HepG2 (cell line): ENCODE measurements around the gene SKP2. TPM values are rescaled to one million over a fixed set of nuclear protein-coding genes. Genes with fewer than 3 reads are reported as not detected.

Experiments used
- ATAC-seq: fragments of 200-7000 bp; cut with Tn5 transposase; 3 replicates; pipeline ENCODE4 v1.9.1; 2020; ENCODE audit warnings: mild to moderate bottlenecking, moderate library complexity
- BruUV-seq: library from RNA; stranded (reverse); fragments of 400-500 nt; replicated peaks from 2 replicates; lab custom pipeline; 2021; lab: Mats Ljungman, UMichigan
- CTCF ChIA-PET: fragments of 300-600 bp; formaldehyde crosslinking; extraction: SDS; loops from one replicate; lab custom pipeline; 2021; ENCODE audit warnings: low total read pairs, inconsistent platforms, low intra/inter-chr PET ratio; lab: Yijun Ruan, JAX
- POLR2A ChIA-PET: fragments of 350-600 bp; sonication (Branson Sonifier 250); formaldehyde crosslinking; loops from one replicate; lab custom pipeline; 2020; ENCODE audit warnings: antibody characterized with exemption, inconsistent platforms; lab: Yijun Ruan, JAX
- DNase-seq: peaks from one replicate; pipeline ENCODE4 v3.0.0-alpha.2; 2015; ENCODE audit warnings: low spot score
- FAIRE-seq: peaks from 3 replicates; lab custom pipeline; 2011; peaks lifted over from hg19 to GRCh38; lab: Jason Lieb, UNC
- H2AFZ ChIP-seq: one replicate; pipeline ENCODE4 v1.6.1; 2011; ENCODE audit warnings: low read length, inconsistent platforms
- H3K27ac ChIP-seq: fragments of 300-600 bp; 3 replicates; pipeline ENCODE4 v1.8.0; 2011; ENCODE audit warnings: mixed run types, mild to moderate bottlenecking, mixed read lengths, low read length, inconsistent platforms; ENCODE audit not compliant: insufficient read depth; ENCODE audit errors: extremely low read length
- H3K27me3 ChIP-seq, 2 experiments: fragments of 200-600 bp in 1 of 2; 2 replicates in 1 of 2; 3 replicates in 1 of 2; pipeline versions ENCODE4 v1.6.0 to v1.8.0; 2011; ENCODE audit warnings: low read length in 2 of 2, mild to moderate bottlenecking in 2 of 2, moderate library complexity in 2 of 2, inconsistent platforms in 1 of 2; ENCODE audit not compliant: insufficient read depth in 2 of 2, control insufficient read depth in 1 of 2
- H3K36me3 ChIP-seq, 2 experiments: fragments of 200-600 bp in 1 of 2; replicated peaks in 1 of 2; 2 replicates in 1 of 2; 3 replicates in 1 of 2; pipeline versions ENCODE4 v1.5.1 to v1.8.0; 2011; ENCODE audit warnings: low read length in 2 of 2, inconsistent platforms in 1 of 2; ENCODE audit not compliant: insufficient read depth in 2 of 2, control insufficient read depth in 1 of 2
- H3K4me1 ChIP-seq: 2 replicates; pipeline ENCODE4 v1.5.1; 2012; ENCODE audit warnings: low read length, inconsistent platforms; ENCODE audit not compliant: insufficient read depth
- H3K4me2 ChIP-seq: 2 replicates; pipeline ENCODE4 v1.6.0; 2011; ENCODE audit warnings: low read depth, low read length, inconsistent platforms
- H3K4me3 ChIP-seq, 3 experiments: fragments of 200-600 bp in 1 of 3; sonication (generic), shearing (Covaris generic) in 1 of 3; replicated peaks in 1 of 3; 2 replicates each; pipeline ENCODE4 v1.5.1; 2011 to 2016; ENCODE audit warnings: low read length in 3 of 3, inconsistent platforms in 2 of 3, low read depth in 2 of 3, mild to moderate bottlenecking in 2 of 3, control low read depth in 1 of 3, mixed read lengths in 1 of 3; ENCODE audit not compliant: insufficient read depth in 1 of 3
- H3K79me2 ChIP-seq: one replicate; pipeline ENCODE4 v1.6.1; 2011; ENCODE audit warnings: low read length, inconsistent platforms; ENCODE audit not compliant: insufficient read depth
- H3K9ac ChIP-seq: 2 replicates; pipeline ENCODE4 v1.6.0; 2011; ENCODE audit warnings: mild to moderate bottlenecking, low read depth, low read length, inconsistent platforms; ENCODE audit not compliant: insufficient read depth
- H3K9me3 ChIP-seq: 2 replicates; pipeline ENCODE4 v1.5.1; 2012; ENCODE audit warnings: mild to moderate bottlenecking, low read length
- H4K20me1 ChIP-seq: 2 replicates; pipeline ENCODE4 v1.6.0; 2011; ENCODE audit warnings: inconsistent platforms, mild to moderate bottlenecking, low read length, moderate library complexity; ENCODE audit not compliant: insufficient read depth
- CEBPB ChIP-seq: IDR thresholded peaks from 2 replicates; pipeline ENCODE4 v1.6.1; 2011; ENCODE audit warnings: low read depth, low read length, improper control_type of control experiment, borderline replicate concordance
- FOXC1 ChIP-seq: sonication (generic); formaldehyde crosslinking; IDR thresholded peaks from 2 replicates; pipeline ENCODE4 v1.8.0; 2022; ENCODE audit warnings: mild to moderate bottlenecking, missing genetic modification reagents, borderline replicate concordance
- FOXK1 ChIP-seq: sonication (generic); formaldehyde crosslinking; IDR thresholded peaks from 2 replicates; pipeline ENCODE4 v1.4.0; 2020; ENCODE audit warnings: low read depth, missing genetic modification reagents, borderline replicate concordance
- GFI1 ChIP-seq: sonication (generic); formaldehyde crosslinking; IDR thresholded peaks from 2 replicates; pipeline ENCODE4 v1.5.0; 2020; ENCODE audit warnings: missing genetic modification reagents, mild to moderate bottlenecking, borderline replicate concordance
- HNRNPK ChIP-seq: fragments of 200-400 bp; formaldehyde crosslinking; IDR thresholded peaks from 2 replicates; pipeline ENCODE4 v1.6.1; 2018; ENCODE audit warnings: low read length, low read depth, moderate library complexity, mild to moderate bottlenecking; ENCODE audit not compliant: poor library complexity, severe bottlenecking
- KLF16 ChIP-seq, 2 experiments: sonication (generic) in 1 of 2; formaldehyde crosslinking in 1 of 2; IDR thresholded peaks; 2 replicates each; pipeline versions ENCODE4 v1.6.1 to v1.8.0; 2016 to 2023; ENCODE audit warnings: missing genetic modification reagents in 2 of 2, missing compliant biosample characterization in 1 of 2
- MEIS1 ChIP-seq: sonication (generic); formaldehyde crosslinking; IDR thresholded peaks from 2 replicates; pipeline ENCODE4 v1.9.0; 2021; ENCODE audit warnings: mild to moderate bottlenecking, missing genetic modification reagents, moderate library complexity, borderline replicate concordance
- NFE2L1 ChIP-seq: sonication (generic); formaldehyde crosslinking; IDR thresholded peaks from 2 replicates; pipeline ENCODE4 v1.4.0; 2020; ENCODE audit warnings: missing genetic modification reagents, mild to moderate bottlenecking, borderline replicate concordance
- NR2F1 ChIP-seq, 2 experiments: fragments of 450-650 bp in 1 of 2; formaldehyde crosslinking in 1 of 2; IDR thresholded peaks; 2 replicates each; pipeline versions ENCODE4 v1.5.0 to v1.6.1; 2016 to 2020; ENCODE audit warnings: mild to moderate bottlenecking in 1 of 2, missing compliant biosample characterization in 1 of 2, missing genetic modification reagents in 1 of 2, moderate library complexity in 1 of 2
- SRSF9 ChIP-seq: fragments of 200-400 bp; formaldehyde crosslinking; IDR thresholded peaks from 2 replicates; pipeline ENCODE4 v1.6.1; 2018; ENCODE audit warnings: borderline replicate concordance, mild to moderate bottlenecking, low read depth, low read length; ENCODE audit not compliant: insufficient read depth, poor library complexity, severe bottlenecking
- ZFY ChIP-seq: sonication (generic); formaldehyde crosslinking; IDR thresholded peaks from 2 replicates; pipeline ENCODE4 v1.4.0; 2020; ENCODE audit warnings: missing genetic modification reagents
- ZIK1 ChIP-seq: sonication (generic); formaldehyde crosslinking; IDR thresholded peaks from 2 replicates; pipeline ENCODE4 v1.5.0; 2020; ENCODE audit warnings: mild to moderate bottlenecking, low read depth, missing genetic modification reagents, borderline replicate concordance
- ZNF367 ChIP-seq: sonication (generic); formaldehyde crosslinking; IDR thresholded peaks from 2 replicates; pipeline ENCODE4 v1.4.0; 2020; ENCODE audit warnings: missing genetic modification reagents, borderline replicate concordance
- ZNF879 ChIP-seq: sonication (generic); formaldehyde crosslinking; IDR thresholded peaks from 2 replicates; pipeline ENCODE4 v1.8.1; 2023; ENCODE audit warnings: missing genetic modification reagents
- WGBS: methylation state at CpG from one replicate; pipeline ENCODE4 v1.1.6; 2017; ENCODE audit warnings: low lambda C conversion rate; 5-methylcytosine and 5-hydroxymethylcytosine counted together
- in situ Hi-C: cut with HindIII; loops from 2 replicates; pipeline ENCODE4 v1.10.0; 2017; ENCODE audit warnings: low pct_unique_long_range_greater_than_20kb; ENCODE audit not compliant: extremely low pct_ligation_motif_present
- intact Hi-C: fragments of 100-400 bp; cut with micrococcal nuclease; formaldehyde crosslinking; loops from one replicate; pipeline ENCODE4 v1.10.0; 2022; ENCODE audit not compliant: unreplicated experiment
- polyA plus RNA-seq, 8 experiments: library from polyadenylated mRNA; depleted of rRNA in 3 of 8; stranded (reverse) in 7 of 8; unstranded in 1 of 8; fragments of >200 nt; fragmentation: Illumina TruSeq in 4 of 8; extraction: Trizol in 4 of 8; gene quantifications; 2 replicates each; pipeline versions ENCODE4 v1.2.1 to v1.2.3, GENCODE V29; 2011 to 2016; ENCODE audit warnings: low read depth in 4 of 8, missing spikeins in 1 of 8, mixed read lengths in 1 of 8; ENCODE audit not compliant: insufficient read depth in 1 of 8
- total RNA-seq, 5 experiments: library from RNA; depleted of rRNA; stranded (reverse); fragments of >200 nt; fragmentation: Illumina TruSeq; extraction: Trizol; gene quantifications; 2 replicates each; pipeline ENCODE4 v1.2.3, GENCODE V29; 2016; ENCODE audit warnings: low read depth in 1 of 5
- TF ChIP-seq, protein P1 (sequence below): sonication (generic); formaldehyde crosslinking; IDR thresholded peaks from 2 replicates; pipeline ENCODE4 v1.9.0; 2021; ENCODE audit warnings: missing genetic modification reagents, mild to moderate bottlenecking, borderline replicate concordance
- TF ChIP-seq, protein P2 (sequence below), 2 experiments: IDR thresholded peaks; 2 replicates each; pipeline ENCODE4 v1.6.1; 2011 to 2012; ENCODE audit warnings: low read length in 2 of 2, borderline replicate concordance in 1 of 2, low read depth in 1 of 2, mild to moderate bottlenecking in 1 of 2, moderate library complexity in 1 of 2

The SKP2 gene
- total and polyA plus RNA-seq, 2 of the 13 experiments (the other 11 are each of a cell fraction or from before 2014, with no cell fraction given) = 29.6 to 84.1 TPM

DNA sequence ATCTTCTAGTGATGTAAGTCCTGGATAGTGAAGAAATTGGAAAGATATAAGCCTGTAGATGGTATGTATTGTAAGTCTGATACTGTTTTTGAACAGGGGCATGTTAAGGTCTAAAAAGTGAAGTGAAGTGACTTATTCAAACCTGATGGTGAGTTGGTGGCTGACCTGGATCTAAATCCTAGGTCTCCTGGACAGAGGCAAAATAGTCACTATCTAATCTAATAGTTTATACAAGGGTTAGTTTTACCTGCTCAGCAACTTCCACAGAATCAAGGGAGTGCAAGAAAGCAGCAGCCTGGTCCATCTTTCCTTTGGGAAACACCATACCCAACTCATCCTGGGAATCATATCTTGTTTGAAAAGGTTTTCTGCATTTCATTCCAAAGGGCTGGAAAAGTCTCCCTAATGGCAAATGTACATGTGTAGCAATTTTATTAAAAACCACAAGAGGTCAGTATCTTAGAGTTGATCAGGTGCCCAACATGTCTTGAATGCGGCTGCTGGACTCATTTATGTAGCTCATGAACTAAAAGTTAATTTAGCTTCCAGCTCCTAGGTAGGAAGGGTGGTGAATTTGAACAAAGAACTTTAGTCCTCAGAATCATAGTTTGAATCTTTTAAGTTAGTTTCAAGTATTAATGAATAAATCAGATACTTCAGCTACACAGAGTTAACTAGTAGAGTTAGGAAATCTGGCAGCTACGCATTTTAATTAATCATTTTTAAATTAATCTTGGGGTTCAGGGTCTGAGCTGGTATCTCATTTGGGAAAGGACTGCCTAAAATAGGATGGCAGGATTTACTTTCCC is 26.0 kb downstream of the SKP2 start (continued):
- TF ChIP-seq SRSF9 = no peak
- TF ChIP-seq ZFY = no peak
- no peak for TF ChIP-seq NFE2L1 (CRISPR knock-in tag)
- TF ChIP-seq ZNF879 (CRISPR knock-in tag) = no peak
- TF ChIP-seq ZNF367 (CRISPR knock-in tag) = no peak
- TF ChIP-seq FOXK1 (CRISPR knock-in tag) = no peak
- TF ChIP-seq KLF16 (CRISPR knock-in tag; IDR thresholded peaks at IDR 0.05) = no peak
- TF ChIP-seq GFI1 (CRISPR knock-in tag) = no peak
- no peak for TF ChIP-seq FOXC1 (CRISPR knock-in tag)
- no peak for TF ChIP-seq NR2F1 (CRISPR knock-in tag; IDR thresholded peaks at IDR 0.05)
- no peak for TF ChIP-seq ZIK1 (CRISPR knock-in tag)
- TF ChIP-seq MEIS1 (CRISPR knock-in tag) = no peak

DNA sequence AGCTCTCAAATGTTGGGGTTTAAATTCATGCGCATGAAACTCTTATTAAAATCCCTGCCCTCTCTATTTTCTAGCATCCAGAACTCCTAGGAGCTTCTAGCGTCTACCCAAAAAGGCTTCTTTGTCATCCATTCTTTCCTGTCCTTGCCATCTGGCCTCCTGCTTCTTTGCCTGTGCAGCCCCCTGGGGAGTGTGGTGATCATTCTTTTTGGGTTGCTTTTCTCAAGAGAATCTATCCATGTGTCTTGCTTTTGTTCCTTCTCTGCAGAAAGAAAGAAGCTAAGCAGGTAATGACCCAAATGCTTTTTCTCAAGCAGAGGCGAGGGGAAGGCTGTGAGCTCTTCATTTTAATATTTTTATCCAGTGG is 26.6 kb downstream of the SKP2 start:
- FAIRE-seq (no peak), ATAC-seq (no peak), DNase-seq (no peak)
- intact Hi-C loops = loop anchor here (1.0 to 2.0 kb wide), 3 partner anchors 127 to 512 kb away; no protein-coding TSS in a partner anchor
- H3K27ac ChIP-seq = peak overlapping the region; percentile 23
- no peak overlapping the region for H3K4me2 ChIP-seq
- H2AFZ ChIP-seq = no peak overlapping the region
- BruUV-seq = no TSS peak
- no peaks in the 10 kb centered on the region for H3K27me3 ChIP-seq
- POLR2A ChIA-PET = interaction anchor here (1.0 to 1.6 kb wide), 4 partner anchors 18 to 63 kb away, joined by 3 to 19 read pairs (median 4); partner anchors contain the start of gene NADK2
- no peaks in the 10 kb centered on the region for H4K20me1 ChIP-seq
- CTCF ChIA-PET = interaction anchor here (1.5 to 2.6 kb wide), 2 partner anchors 127 to 514 kb away, joined by 4 to 10 read pairs; no protein-coding TSS in a partner anchor
- peaks cover 7 to 33% of the 10 kb centered on the region in 2 experiments for H3K36me3 ChIP-seq
- in situ Hi-C loops = no loop called here
- H3K9ac ChIP-seq = no peak overlapping the region
- H3K79me2 ChIP-seq = no peaks in the 10 kb centered on the region
- H3K9me3 ChIP-seq = no peaks in the 10 kb centered on the region
- H3K4me3 ChIP-seq = no peak overlapping the region
- peaks cover 55% of the 10 kb centered on the region for H3K4me1 ChIP-seq
- 100% methylated on average over 3 of the region's 3 CpGs for WGBS
- TF ChIP-seq, protein P1, sequence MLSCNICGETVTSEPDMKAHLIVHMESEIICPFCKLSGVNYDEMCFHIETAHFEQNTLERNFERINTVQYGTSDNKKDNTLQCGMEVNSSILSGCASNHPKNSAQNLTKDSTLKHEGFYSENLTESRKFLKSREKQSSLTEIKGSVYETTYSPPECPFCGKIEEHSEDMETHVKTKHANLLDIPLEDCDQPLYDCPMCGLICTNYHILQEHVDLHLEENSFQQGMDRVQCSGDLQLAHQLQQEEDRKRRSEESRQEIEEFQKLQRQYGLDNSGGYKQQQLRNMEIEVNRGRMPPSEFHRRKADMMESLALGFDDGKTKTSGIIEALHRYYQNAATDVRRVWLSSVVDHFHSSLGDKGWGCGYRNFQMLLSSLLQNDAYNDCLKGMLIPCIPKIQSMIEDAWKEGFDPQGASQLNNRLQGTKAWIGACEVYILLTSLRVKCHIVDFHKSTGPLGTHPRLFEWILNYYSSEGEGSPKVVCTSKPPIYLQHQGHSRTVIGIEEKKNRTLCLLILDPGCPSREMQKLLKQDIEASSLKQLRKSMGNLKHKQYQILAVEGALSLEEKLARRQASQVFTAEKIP (CRISPR knock-in tag) = no peak
- TF ChIP-seq NR2F1 (CRISPR knock-in tag; IDR thresholded peaks at IDR 0.05) (no peak), HNRNPK (no peak), CEBPB (no peak)
- TF ChIP-seq, protein P2, sequence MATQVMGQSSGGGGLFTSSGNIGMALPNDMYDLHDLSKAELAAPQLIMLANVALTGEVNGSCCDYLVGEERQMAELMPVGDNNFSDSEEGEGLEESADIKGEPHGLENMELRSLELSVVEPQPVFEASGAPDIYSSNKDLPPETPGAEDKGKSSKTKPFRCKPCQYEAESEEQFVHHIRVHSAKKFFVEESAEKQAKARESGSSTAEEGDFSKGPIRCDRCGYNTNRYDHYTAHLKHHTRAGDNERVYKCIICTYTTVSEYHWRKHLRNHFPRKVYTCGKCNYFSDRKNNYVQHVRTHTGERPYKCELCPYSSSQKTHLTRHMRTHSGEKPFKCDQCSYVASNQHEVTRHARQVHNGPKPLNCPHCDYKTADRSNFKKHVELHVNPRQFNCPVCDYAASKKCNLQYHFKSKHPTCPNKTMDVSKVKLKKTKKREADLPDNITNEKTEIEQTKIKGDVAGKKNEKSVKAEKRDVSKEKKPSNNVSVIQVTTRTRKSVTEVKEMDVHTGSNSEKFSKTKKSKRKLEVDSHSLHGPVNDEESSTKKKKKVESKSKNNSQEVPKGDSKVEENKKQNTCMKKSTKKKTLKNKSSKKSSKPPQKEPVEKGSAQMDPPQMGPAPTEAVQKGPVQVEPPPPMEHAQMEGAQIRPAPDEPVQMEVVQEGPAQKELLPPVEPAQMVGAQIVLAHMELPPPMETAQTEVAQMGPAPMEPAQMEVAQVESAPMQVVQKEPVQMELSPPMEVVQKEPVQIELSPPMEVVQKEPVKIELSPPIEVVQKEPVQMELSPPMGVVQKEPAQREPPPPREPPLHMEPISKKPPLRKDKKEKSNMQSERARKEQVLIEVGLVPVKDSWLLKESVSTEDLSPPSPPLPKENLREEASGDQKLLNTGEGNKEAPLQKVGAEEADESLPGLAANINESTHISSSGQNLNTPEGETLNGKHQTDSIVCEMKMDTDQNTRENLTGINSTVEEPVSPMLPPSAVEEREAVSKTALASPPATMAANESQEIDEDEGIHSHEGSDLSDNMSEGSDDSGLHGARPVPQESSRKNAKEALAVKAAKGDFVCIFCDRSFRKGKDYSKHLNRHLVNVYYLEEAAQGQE (IDR thresholded peaks at IDR 0.05; ENCODE audit: borderline replicate concordance in 1 of 2, low read depth in 1 of 2, low read length in 2 of 2) = no peak
